Astrocyte (in vitro differentiated cells and primary cell): ENCODE measurements around the gene NCAPH2.

Source experiments
- EZH2 ChIP-seq: IDR thresholded peaks from 2 replicates; pipeline ENCODE4 v1.6.1; 2012; ENCODE audit warnings: mild to moderate bottlenecking, low read length, inconsistent platforms; ENCODE audit not compliant: insufficient read depth
- TF ChIP-seq, protein P1 (sequence below): IDR thresholded peaks from 2 replicates; pipeline ENCODE4 v1.5.1; 2011; ENCODE audit warnings: low read depth, mild to moderate bottlenecking, inconsistent platforms, low read length, moderate library complexity; ENCODE audit not compliant: insufficient read depth

DNA sequence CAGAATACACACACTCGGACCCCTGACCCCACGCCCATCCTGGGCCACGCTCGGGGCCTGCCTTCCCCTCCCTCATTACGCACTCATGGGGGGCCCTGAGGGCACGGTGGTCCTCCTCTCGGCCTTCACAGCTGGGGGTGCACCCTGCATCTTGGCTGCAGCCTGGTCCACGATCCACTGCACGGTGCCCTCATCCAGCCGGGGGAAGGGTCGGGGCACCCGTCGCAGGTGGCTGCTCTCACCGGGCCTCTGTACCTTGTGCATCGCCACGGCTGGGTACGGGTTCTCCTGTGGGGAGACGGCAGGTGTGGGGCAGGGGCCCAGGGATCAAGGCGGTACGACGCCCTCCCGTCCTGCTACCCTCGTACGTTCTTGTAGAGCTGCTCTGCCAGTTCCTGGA is 43.6 kb upstream of the NCAPH2 start:
- TF ChIP-seq, protein P1, sequence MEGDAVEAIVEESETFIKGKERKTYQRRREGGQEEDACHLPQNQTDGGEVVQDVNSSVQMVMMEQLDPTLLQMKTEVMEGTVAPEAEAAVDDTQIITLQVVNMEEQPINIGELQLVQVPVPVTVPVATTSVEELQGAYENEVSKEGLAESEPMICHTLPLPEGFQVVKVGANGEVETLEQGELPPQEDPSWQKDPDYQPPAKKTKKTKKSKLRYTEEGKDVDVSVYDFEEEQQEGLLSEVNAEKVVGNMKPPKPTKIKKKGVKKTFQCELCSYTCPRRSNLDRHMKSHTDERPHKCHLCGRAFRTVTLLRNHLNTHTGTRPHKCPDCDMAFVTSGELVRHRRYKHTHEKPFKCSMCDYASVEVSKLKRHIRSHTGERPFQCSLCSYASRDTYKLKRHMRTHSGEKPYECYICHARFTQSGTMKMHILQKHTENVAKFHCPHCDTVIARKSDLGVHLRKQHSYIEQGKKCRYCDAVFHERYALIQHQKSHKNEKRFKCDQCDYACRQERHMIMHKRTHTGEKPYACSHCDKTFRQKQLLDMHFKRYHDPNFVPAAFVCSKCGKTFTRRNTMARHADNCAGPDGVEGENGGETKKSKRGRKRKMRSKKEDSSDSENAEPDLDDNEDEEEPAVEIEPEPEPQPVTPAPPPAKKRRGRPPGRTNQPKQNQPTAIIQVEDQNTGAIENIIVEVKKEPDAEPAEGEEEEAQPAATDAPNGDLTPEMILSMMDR, result no peak
- no peak for TF ChIP-seq EZH2
